Middle frontal gyrus (tissue), 1 donor: ENCODE results near the gene ZNHIT2.

ENCODE experiments used
- DNase-seq: peaks from one replicate; pipeline ENCODE4 v3.0.0-alpha.2; 2015; ENCODE audit warnings: low spot score; ENCODE audit errors: extremely low spot score

Gene ZNHIT2

GRCh38 chr11:65104628-65105027, 12.9 kb downstream of the ZNHIT2 start:
- DNase-seq = no peak

- DNase-seq = no peak
Measured at GRCh38 chr11:65103476-65103875, 14.0 kb downstream of the ZNHIT2 start.

DNA sequence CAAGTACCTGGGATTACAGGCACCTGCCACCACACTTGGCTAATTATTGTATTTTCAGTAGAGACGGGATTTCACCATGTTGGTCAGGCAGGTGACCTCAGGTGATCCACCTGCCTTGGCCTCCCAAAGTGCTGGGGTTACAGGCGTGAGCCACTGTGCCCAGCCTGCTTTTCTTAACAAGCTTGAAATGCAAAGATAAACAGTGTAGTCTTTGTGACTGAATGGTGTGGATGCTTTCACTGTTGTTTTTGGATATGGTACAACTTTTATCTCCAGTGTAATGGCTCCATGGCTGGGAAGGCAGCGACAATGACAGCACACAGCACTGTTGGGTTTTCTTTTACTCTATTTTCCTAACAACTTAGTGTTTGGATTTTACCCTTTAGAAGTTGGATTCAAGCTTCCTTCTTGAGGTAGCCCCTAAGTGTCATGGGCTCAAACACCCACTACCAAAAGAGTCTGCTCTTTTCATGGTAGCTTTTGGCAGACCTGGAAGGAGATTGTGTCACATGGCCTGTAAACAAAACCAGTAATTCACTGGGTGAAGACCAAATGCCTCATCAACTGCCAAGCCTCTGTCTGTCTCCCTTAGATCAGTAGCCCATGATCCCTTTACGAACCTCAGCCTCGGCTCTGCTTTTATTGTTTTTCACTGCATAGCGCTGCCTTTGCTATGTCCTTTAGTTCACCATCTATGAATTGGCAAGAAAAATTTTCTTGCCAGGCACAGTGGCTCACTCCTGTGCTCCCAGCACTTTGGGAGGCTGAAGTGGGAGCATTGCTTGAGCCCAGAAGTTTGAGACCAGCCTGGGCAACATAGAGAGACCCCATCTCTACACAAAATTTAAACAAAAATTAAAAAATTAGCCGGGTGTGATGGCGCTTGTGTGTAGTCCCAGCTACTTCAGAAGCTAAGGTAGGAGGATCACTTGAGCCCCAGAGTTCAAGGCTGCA, 15.1 kb downstream of the ZNHIT2 start:
- DNase-seq = no peak

DNA sequence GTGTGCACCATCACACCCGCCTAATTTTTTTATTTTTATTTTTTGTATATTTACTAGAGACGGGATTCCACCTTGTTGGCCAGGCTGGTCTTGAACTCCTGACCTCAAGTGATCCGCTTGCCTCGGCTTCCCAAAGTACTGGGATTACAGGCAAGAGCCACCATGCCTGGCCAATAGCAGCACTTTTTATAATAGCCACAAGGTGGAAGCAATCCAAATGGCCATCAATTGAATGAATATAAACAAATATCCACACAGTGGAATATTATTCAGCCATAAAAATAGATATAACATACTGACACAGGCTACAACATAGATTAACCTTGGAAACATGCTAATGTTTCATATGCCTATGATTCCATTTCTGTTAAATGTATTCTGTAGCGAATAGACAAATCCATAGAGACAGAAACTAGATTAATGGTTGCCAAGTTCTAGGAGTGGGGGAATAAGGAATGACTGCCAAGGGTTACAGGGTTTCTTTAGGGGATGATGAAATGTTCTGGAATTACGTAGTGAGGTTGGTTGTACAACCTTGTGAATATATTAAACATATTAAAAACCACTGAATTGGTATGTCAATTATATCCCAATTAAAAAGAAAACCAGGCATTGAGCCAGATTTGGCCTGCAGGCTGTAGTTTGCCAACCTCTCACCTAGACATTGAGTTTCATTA, 16.7 kb downstream of the ZNHIT2 start:
- DNase-seq = no peak

DNA sequence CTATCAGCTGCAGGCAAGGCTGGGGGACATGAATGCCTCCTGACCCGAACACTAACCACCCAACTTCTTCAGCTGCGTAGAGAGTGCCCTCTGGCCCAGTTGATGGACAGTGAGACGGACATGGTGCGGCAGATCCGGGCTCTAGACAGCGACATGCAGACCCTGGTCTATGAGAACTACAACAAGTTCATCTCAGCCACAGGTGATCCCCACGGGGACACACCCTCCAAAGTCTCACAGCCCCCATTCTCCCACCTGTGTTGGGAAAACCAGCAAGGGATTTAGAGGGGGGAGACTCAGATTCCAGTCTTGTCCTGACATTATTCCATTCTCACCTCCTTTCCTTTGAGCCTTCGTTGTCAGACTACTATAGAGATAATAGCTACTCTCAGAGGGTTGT, 20.6 kb downstream of the ZNHIT2 start:
- DNase-seq = no peak

GRCh38 chr11:65095974-65096806, 21.3 kb downstream of the ZNHIT2 start, which contains the start of gene VPS51:
Gene VPS51 (plus strand): TSS chr11:65096214. CDS start chr11:65096251, 37 bp downstream.
- peak; percentile 78 for DNase-seq

DNA sequence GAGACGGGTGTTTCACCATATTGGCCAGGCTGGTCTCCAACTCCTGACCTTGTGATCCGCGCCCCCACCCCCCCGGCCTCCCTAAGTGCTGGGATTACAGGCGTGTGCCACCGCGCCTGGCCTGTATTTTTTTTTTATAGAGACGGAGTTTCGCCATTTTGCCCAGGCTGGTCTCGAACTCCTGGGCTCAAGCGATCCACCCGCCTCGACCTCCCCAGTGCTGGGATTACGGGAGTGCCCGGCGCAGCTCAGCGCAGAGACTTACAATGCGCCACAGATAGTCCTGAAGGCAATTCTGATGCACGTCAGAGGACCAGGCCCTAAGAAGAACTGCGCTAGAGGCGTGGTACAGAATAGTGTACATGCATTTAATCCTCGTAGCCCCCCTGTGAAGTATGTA, 22.1 kb downstream of the ZNHIT2 start:
- no peak for DNase-seq

DNA sequence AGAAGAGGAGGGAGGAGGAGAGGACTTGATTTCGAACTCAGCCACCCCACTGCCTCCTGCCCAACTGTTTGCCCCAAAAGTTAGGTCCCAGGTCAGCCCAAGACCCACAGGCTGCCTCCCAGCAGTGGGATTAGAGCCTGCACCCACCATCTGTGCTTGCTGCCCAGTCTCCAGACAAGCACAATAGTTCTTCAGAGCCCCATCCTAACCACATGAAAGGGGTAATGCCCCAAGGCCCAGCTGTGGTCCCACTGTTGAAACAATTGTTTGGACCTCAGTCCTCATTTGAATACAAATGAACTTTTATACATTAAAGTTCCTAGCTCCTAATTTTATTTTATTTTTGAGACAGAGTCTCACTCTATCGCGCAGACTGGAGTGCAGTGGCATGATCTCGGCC, 26.9 kb downstream of the ZNHIT2 start:
- DNase-seq = peak; percentile 31

DNA sequence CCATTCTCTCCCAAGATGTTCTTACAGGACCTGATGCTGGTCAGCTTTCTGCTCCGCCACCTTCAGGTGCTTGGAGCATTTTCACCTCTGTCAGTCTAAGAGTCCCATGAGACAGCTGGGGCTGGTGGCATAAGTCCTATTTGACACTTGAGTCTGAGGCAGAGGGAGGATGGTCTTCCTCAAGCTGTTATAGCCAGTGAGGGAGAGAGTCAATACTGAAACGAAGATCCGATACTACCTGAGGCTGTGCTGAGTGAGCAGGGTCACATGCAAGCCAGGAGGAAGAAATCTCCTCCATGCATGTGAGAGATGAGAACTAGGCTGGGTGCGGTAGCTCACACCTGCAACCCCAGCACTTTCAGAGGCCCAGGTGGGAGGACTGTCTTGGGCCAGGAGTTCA, 27.9 kb downstream of the ZNHIT2 start:
- no peak for DNase-seq

GRCh38 chr11:65087827-65088226, 29.7 kb downstream of the ZNHIT2 start:
- DNase-seq = no peak

DNA sequence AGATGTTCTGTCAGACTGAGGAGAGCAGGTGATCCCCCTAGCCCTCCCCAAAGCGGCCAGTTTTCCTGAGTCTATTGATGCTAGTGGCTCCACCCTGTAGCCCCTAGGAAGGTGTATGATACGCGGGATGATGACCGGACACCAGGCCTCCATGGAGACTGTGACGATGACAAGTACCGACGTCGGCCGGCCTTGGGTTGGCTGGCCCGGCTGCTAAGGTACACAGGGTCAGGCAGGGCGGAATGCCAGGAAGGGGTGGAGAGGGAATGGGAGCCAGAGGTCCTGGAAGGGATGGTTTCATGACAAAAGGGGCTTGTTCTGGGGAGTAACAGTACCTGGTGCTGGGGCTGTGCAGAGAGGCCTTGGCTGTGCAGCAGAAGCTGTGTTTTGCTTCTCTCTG, 30.3 kb downstream of the ZNHIT2 start:
- DNase-seq = no peak

- no peak for DNase-seq
Measured at GRCh38 chr11:65086809-65087208, 30.7 kb downstream of the ZNHIT2 start.

GRCh38 chr11:65085446-65085845, 32.1 kb downstream of the ZNHIT2 start:
- no peak for DNase-seq

GRCh38 chr11:65084598-65085375, 32.7 kb downstream of the ZNHIT2 start:
- no peak for DNase-seq

GRCh38 chr11:65083834-65084597, 33.5 kb downstream of the ZNHIT2 start, which contains the start of the genes CDCA5 and ZFPL1:
Gene CDCA5 (minus strand): TSS chr11:65084040. CDS start chr11:65083978, 62 bp downstream.
Gene ZFPL1 (plus strand): TSS chr11:65084222. CDS start chr11:65084699, 477 bp downstream.
- DNase-seq = peak; percentile 93

DNA sequence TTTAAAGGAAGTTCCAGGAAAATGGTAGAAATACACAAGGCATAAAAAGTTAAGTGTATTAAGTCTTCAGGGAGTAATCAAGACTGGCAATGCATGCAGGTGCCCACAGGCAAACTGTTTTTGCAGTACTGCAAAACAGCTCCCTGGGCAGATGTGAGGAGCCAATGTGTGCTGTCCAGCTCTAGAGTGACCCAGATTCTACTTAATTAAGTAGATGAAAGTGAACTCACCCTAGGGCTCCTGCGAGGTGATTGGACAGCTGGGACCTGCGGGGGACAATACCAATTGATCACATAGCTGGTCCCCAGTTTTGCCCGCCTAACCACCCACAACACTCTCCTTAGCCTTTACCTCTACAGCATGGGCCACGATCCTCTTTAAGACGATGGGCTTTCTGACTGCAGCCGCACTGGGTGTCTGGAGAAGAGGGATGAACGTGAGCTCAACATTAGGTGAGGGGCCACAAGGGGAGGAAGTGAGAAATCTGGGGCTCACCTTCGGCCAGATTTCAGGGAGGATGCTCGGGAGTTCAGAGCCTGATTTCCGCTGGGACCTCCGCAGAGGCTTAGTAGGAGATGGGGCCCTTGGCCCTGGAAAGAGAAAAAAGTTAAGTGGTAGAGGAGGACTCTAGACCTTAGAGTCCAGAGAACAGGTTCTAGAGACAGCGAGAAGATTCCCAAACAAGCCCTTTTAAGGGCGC, 34.2 kb downstream of the ZNHIT2 start:
- no peak for DNase-seq

GRCh38 chr11:65078786-65079342, 38.6 kb downstream of the ZNHIT2 start:
- no peak for DNase-seq

GRCh38 chr11:65078151-65078550, 39.4 kb downstream of the ZNHIT2 start:
- no peak for DNase-seq

GRCh38 chr11:65077451-65077850, 40.0 kb downstream of the ZNHIT2 start:
- no peak for DNase-seq
